Mesothelial cell of epicardium (in vitro differentiated cells): ENCODE data around the gene SCAMP2. TPM values are rescaled to one million over a fixed set of nuclear protein-coding genes. Genes with fewer than 3 reads are reported as not detected.

ENCODE experiments used
- DNase-seq, 2 experiments: peaks; one replicate each; pipeline ENCODE4 v3.0.0; 2021; ENCODE audit warnings: low spot score in 2 of 2; ENCODE audit not compliant: unreplicated experiment in 2 of 2
- H3K27ac Mint-ChIP-seq: 2 replicates; pipeline ENCODE4 v1.8.0; 2021; ENCODE audit warnings: mixed read lengths
- H3K27me3 Mint-ChIP-seq: 2 replicates; pipeline ENCODE4 v1.8.0; 2021; ENCODE audit warnings: low read depth, mixed read lengths
- H3K36me3 Mint-ChIP-seq: 2 replicates; pipeline ENCODE4 v1.8.0; 2021; ENCODE audit warnings: mixed read lengths
- H3K4me1 Mint-ChIP-seq: 2 replicates; pipeline ENCODE4 v1.8.0; 2021; ENCODE audit warnings: mixed read lengths
- H3K4me3 Mint-ChIP-seq: 2 replicates; pipeline ENCODE4 v1.8.0; 2021; ENCODE audit warnings: mild to moderate bottlenecking, moderate library complexity, mixed read lengths
- H3K9me3 Mint-ChIP-seq: 2 replicates; pipeline ENCODE4 v1.8.0; 2021; ENCODE audit warnings: mixed read lengths
- CTCF ChIP-seq: fragments of 200-600 bp; sonication (generic); IDR thresholded peaks from one replicate; pipeline ENCODE4 v1.5.0; 2021; ENCODE audit warnings: antibody characterized with exemption; ENCODE audit not compliant: unreplicated experiment
- total RNA-seq: library from RNA; stranded (reverse); gene quantifications from 3 replicates; pipeline ENCODE4 v1.2.1, GENCODE V29; 2021

SCAMP2 gene
- total RNA-seq, 1 donor from 2014 or later = 45.6 TPM

- Mint-ChIP-seq H3K4me1 (peaks cover 7% of the 10 kb centered on the region), H3K9me3 (no peaks in the 10 kb centered on the region), H3K4me3 (no peak overlapping the region), H3K36me3 (no peaks in the 10 kb centered on the region), H3K27me3 (peaks cover 58% of the 10 kb centered on the region), H3K27ac (no peak overlapping the region)
- DNase-seq = no peak
- TF ChIP-seq CTCF = no peak
Observed at GRCh38 chr15:74821091-74821789, 51.9 kb downstream of the SCAMP2 start.

GRCh38 chr15:74820056-74820455 is 53.1 kb downstream of the SCAMP2 start:
- Mint-ChIP-seq H3K27me3 (peaks cover 46% of the 10 kb centered on the region), H3K27ac (no peak overlapping the region), H3K36me3 (no peaks in the 10 kb centered on the region), H3K4me3 (no peak overlapping the region), H3K4me1 (peaks cover 7% of the 10 kb centered on the region), H3K9me3 (no peaks in the 10 kb centered on the region)
- TF ChIP-seq CTCF = no peak
- DNase-seq = no peak

- Mint-ChIP-seq H3K27ac (no peak overlapping the region), H3K9me3 (no peaks in the 10 kb centered on the region), H3K27me3 (peaks cover 21% of the 10 kb centered on the region), H3K4me1 (peaks cover 7% of the 10 kb centered on the region), H3K4me3 (no peak overlapping the region), H3K36me3 (no peaks in the 10 kb centered on the region)
- TF ChIP-seq CTCF = no peak
- DNase-seq = no peak
Observed at GRCh38 chr15:74817370-74817737, 55.8 kb downstream of the SCAMP2 start.

GRCh38 chr15:74816624-74817369 is 56.4 kb downstream of the SCAMP2 start:
- H3K4me3 Mint-ChIP-seq = no peak overlapping the region
- H3K36me3 Mint-ChIP-seq = no peaks in the 10 kb centered on the region
- no peak for DNase-seq
- H3K27me3 Mint-ChIP-seq = peaks cover 18% of the 10 kb centered on the region
- no peak for TF ChIP-seq CTCF
- peaks cover 7% of the 10 kb centered on the region for H3K4me1 Mint-ChIP-seq
- no peaks in the 10 kb centered on the region for H3K9me3 Mint-ChIP-seq
- no peak overlapping the region for H3K27ac Mint-ChIP-seq

GRCh38 chr15:74815961-74816360 is 57.2 kb downstream of the SCAMP2 start:
- H3K27me3 Mint-ChIP-seq = peaks cover 15% of the 10 kb centered on the region
- H3K4me3 Mint-ChIP-seq = no peak overlapping the region
- no peaks in the 10 kb centered on the region for H3K9me3 Mint-ChIP-seq
- peaks cover 7% of the 10 kb centered on the region for H3K4me1 Mint-ChIP-seq
- H3K27ac Mint-ChIP-seq = no peak overlapping the region
- no peak for TF ChIP-seq CTCF
- H3K36me3 Mint-ChIP-seq = no peaks in the 10 kb centered on the region
- DNase-seq = no peak
